GM19397 (cell line): ENCODE measurements around the gene VWA1.
"Not testable (repeated sequence)": the region's sequence is repeated elsewhere in the genome, so short reads cannot be mapped to it uniquely, and the experiment has no call there.

ENCODE experiments used
- ATAC-seq: cut with Tn5 transposase; IDR thresholded peaks from one replicate; pipeline ENCODE4 v1.9.1; 2021; ENCODE audit warnings: mild to moderate bottlenecking, moderate library complexity; ENCODE audit not compliant: unreplicated experiment

Gene VWA1

GRCh38 chr1:1480488-1480867 lies 45.0 kb downstream of the VWA1 start:
- ATAC-seq = not testable (repeated sequence)

GRCh38 chr1:1481811-1482210 lies 46.3 kb downstream of the VWA1 start:
- ATAC-seq = not testable (repeated sequence)

GRCh38 chr1:1482856-1483255 lies 47.4 kb downstream of the VWA1 start:
- no peak for ATAC-seq

- no peak for ATAC-seq
Measured at GRCh38 chr1:1483714-1484113, 48.2 kb downstream of the VWA1 start.

- not testable (repeated sequence) for ATAC-seq
Measured at GRCh38 chr1:1484976-1485750, 49.7 kb downstream of the VWA1 start.

GRCh38 chr1:1485755-1486317 lies 50.3 kb downstream of the VWA1 start:
- ATAC-seq = not testable (repeated sequence)

- no peak for ATAC-seq
Measured at GRCh38 chr1:1487701-1488100, 52.2 kb downstream of the VWA1 start.

- no peak for ATAC-seq
Measured at GRCh38 chr1:1489231-1489630, 53.7 kb downstream of the VWA1 start.

GRCh38 chr1:1489861-1490260 lies 54.4 kb downstream of the VWA1 start:
- no peak for ATAC-seq

GRCh38 chr1:1490633-1491230 lies 55.2 kb downstream of the VWA1 start:
- ATAC-seq = no peak

GRCh38 chr1:1491601-1492000 lies 56.1 kb downstream of the VWA1 start:
- ATAC-seq = no peak
